HEK293T (cell line): ENCODE data around the gene CD4.

Source experiments
- ARNT ChIP-seq: fragments of 450-650 bp; IDR thresholded peaks from 2 replicates; pipeline ENCODE4 v1.6.1; 2017; ENCODE audit warnings: mild to moderate bottlenecking
- SP1 ChIP-seq: fragments of 450-650 bp; IDR thresholded peaks from 2 replicates; pipeline ENCODE4 v1.6.1; 2017

GRCh38 chr12:6784296-6784695 lies 5.0 kb upstream of the CD4 start:
- TF ChIP-seq SP1 (no peak), ARNT (no peak)
